HepG2 (cell line): ENCODE data around the gene MIDN. TPM values are rescaled to one million over a fixed set of nuclear protein-coding genes. Genes with fewer than 3 reads are reported as not detected.

Source experiments
- ATAC-seq: fragments of 200-7000 bp; cut with Tn5 transposase; 3 replicates; pipeline ENCODE4 v1.9.1; 2020; ENCODE audit warnings: mild to moderate bottlenecking, moderate library complexity
- BruUV-seq: library from RNA; stranded (reverse); fragments of 400-500 nt; replicated peaks from 2 replicates; lab custom pipeline; 2021; lab: Mats Ljungman, UMichigan
- CTCF ChIA-PET: fragments of 300-600 bp; formaldehyde crosslinking; extraction: SDS; loops from one replicate; lab custom pipeline; 2021; ENCODE audit warnings: low total read pairs, inconsistent platforms, low intra/inter-chr PET ratio; lab: Yijun Ruan, JAX
- POLR2A ChIA-PET: fragments of 350-600 bp; sonication (Branson Sonifier 250); formaldehyde crosslinking; loops from one replicate; lab custom pipeline; 2020; ENCODE audit warnings: antibody characterized with exemption, inconsistent platforms; lab: Yijun Ruan, JAX
- DNase-seq: peaks from one replicate; pipeline ENCODE4 v3.0.0-alpha.2; 2015; ENCODE audit warnings: low spot score
- FAIRE-seq: peaks from 3 replicates; lab custom pipeline; 2011; peaks lifted over from hg19 to GRCh38; lab: Jason Lieb, UNC
- H2AFZ ChIP-seq: one replicate; pipeline ENCODE4 v1.6.1; 2011; ENCODE audit warnings: low read length, inconsistent platforms
- H3K27ac ChIP-seq: fragments of 300-600 bp; 3 replicates; pipeline ENCODE4 v1.8.0; 2011; ENCODE audit warnings: mixed run types, mild to moderate bottlenecking, mixed read lengths, low read length, inconsistent platforms; ENCODE audit not compliant: insufficient read depth; ENCODE audit errors: extremely low read length
- H3K27me3 ChIP-seq, 2 experiments: fragments of 200-600 bp in 1 of 2; 2 replicates in 1 of 2; 3 replicates in 1 of 2; pipeline versions ENCODE4 v1.6.0 to v1.8.0; 2011; ENCODE audit warnings: low read length in 2 of 2, mild to moderate bottlenecking in 2 of 2, moderate library complexity in 2 of 2, inconsistent platforms in 1 of 2; ENCODE audit not compliant: insufficient read depth in 2 of 2, control insufficient read depth in 1 of 2
- H3K36me3 ChIP-seq, 2 experiments: fragments of 200-600 bp in 1 of 2; replicated peaks in 1 of 2; 2 replicates in 1 of 2; 3 replicates in 1 of 2; pipeline versions ENCODE4 v1.5.1 to v1.8.0; 2011; ENCODE audit warnings: low read length in 2 of 2, inconsistent platforms in 1 of 2; ENCODE audit not compliant: insufficient read depth in 2 of 2, control insufficient read depth in 1 of 2
- H3K4me1 ChIP-seq: 2 replicates; pipeline ENCODE4 v1.5.1; 2012; ENCODE audit warnings: low read length, inconsistent platforms; ENCODE audit not compliant: insufficient read depth
- H3K4me2 ChIP-seq: 2 replicates; pipeline ENCODE4 v1.6.0; 2011; ENCODE audit warnings: low read depth, low read length, inconsistent platforms
- H3K4me3 ChIP-seq, 3 experiments: fragments of 200-600 bp in 1 of 3; sonication (generic), shearing (Covaris generic) in 1 of 3; replicated peaks in 1 of 3; 2 replicates each; pipeline ENCODE4 v1.5.1; 2011 to 2016; ENCODE audit warnings: low read length in 3 of 3, inconsistent platforms in 2 of 3, low read depth in 2 of 3, mild to moderate bottlenecking in 2 of 3, control low read depth in 1 of 3, mixed read lengths in 1 of 3; ENCODE audit not compliant: insufficient read depth in 1 of 3
- H3K79me2 ChIP-seq: one replicate; pipeline ENCODE4 v1.6.1; 2011; ENCODE audit warnings: low read length, inconsistent platforms; ENCODE audit not compliant: insufficient read depth
- H3K9ac ChIP-seq: 2 replicates; pipeline ENCODE4 v1.6.0; 2011; ENCODE audit warnings: mild to moderate bottlenecking, low read depth, low read length, inconsistent platforms; ENCODE audit not compliant: insufficient read depth
- H3K9me3 ChIP-seq: 2 replicates; pipeline ENCODE4 v1.5.1; 2012; ENCODE audit warnings: mild to moderate bottlenecking, low read length
- H4K20me1 ChIP-seq: 2 replicates; pipeline ENCODE4 v1.6.0; 2011; ENCODE audit warnings: inconsistent platforms, mild to moderate bottlenecking, low read length, moderate library complexity; ENCODE audit not compliant: insufficient read depth
- AGO2 ChIP-seq: fragments of 200-400 bp; formaldehyde crosslinking; optimal IDR thresholded peaks from 2 replicates; pipeline ENCODE3; 2017; ENCODE audit warnings: mild to moderate bottlenecking, low read depth, low read length, moderate library complexity
- FOXK1 ChIP-seq: sonication (generic); formaldehyde crosslinking; IDR thresholded peaks from 2 replicates; pipeline ENCODE4 v1.4.0; 2020; ENCODE audit warnings: low read depth, missing genetic modification reagents, borderline replicate concordance
- THAP9 ChIP-seq: sonication (generic); formaldehyde crosslinking; IDR thresholded peaks from 2 replicates; pipeline ENCODE4; 2020; ENCODE audit warnings: missing genetic modification reagents, mild to moderate bottlenecking, borderline replicate concordance
- ZBTB33 ChIP-seq: sonication (generic); formaldehyde crosslinking; IDR thresholded peaks from 2 replicates; pipeline ENCODE4 v1.4.0; 2020; ENCODE audit warnings: missing genetic modification reagents
- ZBTB38 ChIP-seq: sonication (generic); formaldehyde crosslinking; IDR thresholded peaks from 2 replicates; pipeline ENCODE4 v1.5.1; 2020; ENCODE audit warnings: mild to moderate bottlenecking, missing genetic modification reagents
- ZNF687 ChIP-seq: sonication (generic); formaldehyde crosslinking; IDR thresholded peaks from 2 replicates; pipeline ENCODE4 v1.5.1; 2020; ENCODE audit warnings: mild to moderate bottlenecking, missing genetic modification reagents, moderate library complexity
- ZSCAN20 ChIP-seq: sonication (generic); formaldehyde crosslinking; IDR thresholded peaks from 2 replicates; pipeline ENCODE4 v1.4.0; 2020; ENCODE audit warnings: missing genetic modification reagents, mild to moderate bottlenecking, borderline replicate concordance
- WGBS: methylation state at CpG from one replicate; pipeline ENCODE4 v1.1.6; 2017; ENCODE audit warnings: low lambda C conversion rate; 5-methylcytosine and 5-hydroxymethylcytosine counted together
- in situ Hi-C: cut with HindIII; loops from 2 replicates; pipeline ENCODE4 v1.10.0; 2017; ENCODE audit warnings: low pct_unique_long_range_greater_than_20kb; ENCODE audit not compliant: extremely low pct_ligation_motif_present
- intact Hi-C: fragments of 100-400 bp; cut with micrococcal nuclease; formaldehyde crosslinking; loops from one replicate; pipeline ENCODE4 v1.10.0; 2022; ENCODE audit not compliant: unreplicated experiment
- polyA plus RNA-seq, 8 experiments: library from polyadenylated mRNA; depleted of rRNA in 3 of 8; stranded (reverse) in 7 of 8; unstranded in 1 of 8; fragments of >200 nt; fragmentation: Illumina TruSeq in 4 of 8; extraction: Trizol in 4 of 8; gene quantifications; 2 replicates each; pipeline versions ENCODE4 v1.2.1 to v1.2.3, GENCODE V29; 2011 to 2016; ENCODE audit warnings: low read depth in 4 of 8, missing spikeins in 1 of 8, mixed read lengths in 1 of 8; ENCODE audit not compliant: insufficient read depth in 1 of 8
- total RNA-seq, 5 experiments: library from RNA; depleted of rRNA; stranded (reverse); fragments of >200 nt; fragmentation: Illumina TruSeq; extraction: Trizol; gene quantifications; 2 replicates each; pipeline ENCODE4 v1.2.3, GENCODE V29; 2016; ENCODE audit warnings: low read depth in 1 of 5
- TF ChIP-seq, protein P1 (sequence below): sonication (generic); formaldehyde crosslinking; IDR thresholded peaks from 2 replicates; pipeline ENCODE4 v1.4.0; 2020; ENCODE audit warnings: missing genetic modification reagents

Gene MIDN
- total and polyA plus RNA-seq, 2 of the 13 experiments (the other 11 are each of a cell fraction or from before 2014, with no cell fraction given): 8.4 to 18.0 TPM

DNA sequence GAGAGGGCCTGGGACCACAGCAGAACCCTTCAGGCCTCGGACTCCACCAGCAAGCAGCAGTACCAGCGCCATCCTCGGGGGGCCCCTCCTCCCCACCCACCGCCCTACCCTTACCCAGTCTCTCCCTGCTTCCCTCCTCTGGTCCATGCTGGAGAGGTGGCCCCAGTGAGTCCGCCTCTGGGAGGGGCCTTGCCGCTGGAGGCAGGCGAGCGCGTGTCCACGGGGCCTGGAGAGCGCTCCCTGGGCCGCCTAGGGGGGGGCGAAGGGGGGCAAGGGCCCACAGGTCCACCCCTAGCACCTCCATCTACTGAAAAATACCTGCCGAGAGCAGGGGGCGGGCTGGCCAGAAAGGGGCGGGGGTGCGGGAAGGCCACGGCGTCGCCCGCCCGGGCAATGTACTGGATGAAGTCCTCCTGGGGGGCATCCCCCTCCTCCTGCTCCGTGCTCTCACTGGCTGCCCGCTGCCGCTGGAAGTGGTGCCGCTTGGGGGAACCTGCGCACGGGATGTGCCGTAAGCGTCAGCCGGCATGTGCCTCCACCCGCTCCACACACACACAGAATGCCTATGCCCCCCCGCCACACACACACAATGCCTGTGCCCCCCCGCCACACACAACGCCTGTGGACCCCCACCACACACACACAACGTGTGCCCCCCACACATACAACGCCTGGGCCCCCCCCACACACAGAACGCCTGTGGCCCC lies 17.4 kb upstream of the MIDN start:
- Histone ChIP-seq H3K9me3 (no peaks in the 10 kb centered on the region), H3K79me2 (no peaks in the 10 kb centered on the region), H3K4me3 (no peak overlapping the region), H3K36me3 (peaks cover 4% of the 10 kb centered on the region in 2 experiments; a peak in 2 of 5 replicates), H3K27me3 (no peaks in the 10 kb centered on the region), H3K27ac (no peak overlapping the region), H2AFZ (no peak overlapping the region), H3K4me1 (peaks cover 24% of the 10 kb centered on the region), H4K20me1 (no peaks in the 10 kb centered on the region), H3K4me2 (no peak overlapping the region), H3K9ac (no peak overlapping the region)
- intact Hi-C loops: no loop called here
- in situ Hi-C loops: no loop called here
- TF ChIP-seq AGO2: peak; percentile 47
- TF ChIP-seq FOXK1 (CRISPR knock-in tag): no peak
- 0 out of 2 replicates have a peak, but pooled peaks have one; percentile 13 for TF ChIP-seq ZNF687 (CRISPR knock-in tag)
- TF ChIP-seq ZBTB33 (CRISPR knock-in tag): peak; percentile 89
- TF ChIP-seq ZSCAN20: no peak
- no peak for TF ChIP-seq THAP9 (CRISPR knock-in tag)
- peak; percentile 73 for TF ChIP-seq ZBTB38
- TF ChIP-seq, protein P1, sequence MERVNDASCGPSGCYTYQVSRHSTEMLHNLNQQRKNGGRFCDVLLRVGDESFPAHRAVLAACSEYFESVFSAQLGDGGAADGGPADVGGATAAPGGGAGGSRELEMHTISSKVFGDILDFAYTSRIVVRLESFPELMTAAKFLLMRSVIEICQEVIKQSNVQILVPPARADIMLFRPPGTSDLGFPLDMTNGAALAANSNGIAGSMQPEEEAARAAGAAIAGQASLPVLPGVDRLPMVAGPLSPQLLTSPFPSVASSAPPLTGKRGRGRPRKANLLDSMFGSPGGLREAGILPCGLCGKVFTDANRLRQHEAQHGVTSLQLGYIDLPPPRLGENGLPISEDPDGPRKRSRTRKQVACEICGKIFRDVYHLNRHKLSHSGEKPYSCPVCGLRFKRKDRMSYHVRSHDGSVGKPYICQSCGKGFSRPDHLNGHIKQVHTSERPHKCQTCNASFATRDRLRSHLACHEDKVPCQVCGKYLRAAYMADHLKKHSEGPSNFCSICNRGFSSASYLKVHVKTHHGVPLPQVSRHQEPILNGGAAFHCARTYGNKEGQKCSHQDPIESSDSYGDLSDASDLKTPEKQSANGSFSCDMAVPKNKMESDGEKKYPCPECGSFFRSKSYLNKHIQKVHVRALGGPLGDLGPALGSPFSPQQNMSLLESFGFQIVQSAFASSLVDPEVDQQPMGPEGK: 0 out of 2 replicates have a peak, but pooled peaks have one; percentile 14
- no TSS peak for BruUV-seq
- POLR2A ChIA-PET: interaction anchor here (0.5 kb wide), 1 partner anchor 633 kb away, joined by 3 read pairs; no protein-coding TSS in a partner anchor
- 91% methylated on average over 26 of the region's 38 CpGs for WGBS
- ATAC-seq: no peak
- no peak for DNase-seq
- FAIRE-seq: no peak
- CTCF ChIA-PET: no interaction called here
